HG03196 (cell line): ENCODE measurements around the gene HAGHL.
A peak's percentile ranks its signal among the peaks of the same experiment; 100 is the strongest.
"Not testable (repeated sequence)": the region's sequence is repeated elsewhere in the genome, so short reads cannot be mapped to it uniquely, and the experiment has no call there.

Experiments used
- ATAC-seq: cut with Tn5 transposase; IDR thresholded peaks from one replicate; pipeline ENCODE4 v1.9.1; 2021; ENCODE audit not compliant: unreplicated experiment

HAGHL gene

DNA sequence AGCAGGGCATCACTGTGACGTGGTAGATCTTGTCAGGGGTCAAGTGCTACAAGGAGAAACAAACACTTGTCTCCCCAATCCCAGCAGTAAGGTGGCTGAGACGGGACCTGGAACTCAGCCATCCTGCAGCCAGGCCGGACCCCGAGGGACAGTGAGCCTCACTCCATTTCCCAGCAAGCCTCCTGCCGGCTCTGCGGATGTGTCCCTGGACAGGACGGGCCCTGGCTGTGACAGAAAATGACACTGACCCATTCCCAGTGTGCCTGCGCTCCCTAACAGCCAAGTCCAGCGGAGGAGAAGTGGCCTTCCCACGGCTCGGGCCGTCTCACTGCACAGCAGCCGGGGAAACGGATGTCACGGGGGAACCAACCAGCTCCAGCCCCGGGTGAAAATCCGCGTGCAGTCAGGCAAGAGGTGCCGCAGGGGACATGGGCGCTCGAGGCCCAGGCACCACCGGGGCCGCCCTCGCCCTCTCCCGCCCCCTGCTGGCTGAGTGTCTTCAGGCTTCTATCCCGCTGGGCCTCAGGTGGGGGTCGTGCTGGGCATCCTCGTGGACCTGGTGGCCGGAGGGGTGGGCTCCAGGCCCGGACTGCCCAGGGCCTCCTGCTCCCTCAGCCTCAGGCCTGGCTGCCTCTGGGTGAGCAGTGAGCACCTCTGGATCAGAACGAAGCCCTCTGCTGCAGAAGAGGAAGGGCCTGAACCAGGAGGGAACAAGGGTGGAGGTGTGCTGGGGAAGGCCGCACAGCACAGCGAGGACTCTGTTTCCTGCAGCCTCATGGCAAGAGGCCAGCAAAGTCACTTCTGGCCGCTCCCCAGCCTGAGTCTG lies 6.7 kb downstream of the HAGHL start:
- no peak for ATAC-seq

DNA sequence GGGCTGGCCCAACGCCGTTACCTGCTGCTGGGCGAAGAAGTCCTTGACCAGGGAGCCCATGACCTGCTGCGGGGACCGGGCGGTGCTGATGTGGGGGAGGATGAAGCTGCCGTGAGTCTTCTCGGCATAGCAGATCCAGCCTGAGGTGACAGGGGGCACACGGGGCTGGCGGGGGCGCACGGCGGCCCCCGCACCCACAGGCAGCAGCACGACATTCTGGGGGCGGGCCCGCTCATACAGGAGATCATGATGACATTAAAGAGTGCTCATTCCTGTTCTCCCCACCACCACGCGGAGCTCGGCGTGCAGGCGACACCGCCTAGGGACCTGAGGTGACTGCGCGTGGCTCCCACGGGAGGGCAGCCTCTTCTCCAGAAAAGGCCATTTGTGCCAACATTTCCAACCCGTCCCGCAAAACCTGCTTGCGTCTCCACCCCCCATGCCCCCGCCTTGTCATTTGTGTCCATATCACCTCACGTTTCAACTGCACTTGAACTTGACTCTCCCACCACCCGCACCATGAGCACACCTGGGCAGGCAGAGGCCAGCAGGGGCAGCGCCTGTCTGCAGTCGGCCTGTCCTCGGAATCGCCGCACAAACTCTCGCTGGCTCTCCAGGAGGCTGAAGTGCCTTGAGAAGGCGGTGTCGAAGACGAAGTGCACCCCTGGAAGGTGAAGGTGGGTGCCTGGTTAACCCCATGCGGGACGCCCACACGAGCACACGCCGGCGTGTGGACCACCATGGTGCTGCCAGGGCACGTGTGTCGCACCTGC lies 7.5 kb downstream of the HAGHL start:
- no peak for ATAC-seq

DNA sequence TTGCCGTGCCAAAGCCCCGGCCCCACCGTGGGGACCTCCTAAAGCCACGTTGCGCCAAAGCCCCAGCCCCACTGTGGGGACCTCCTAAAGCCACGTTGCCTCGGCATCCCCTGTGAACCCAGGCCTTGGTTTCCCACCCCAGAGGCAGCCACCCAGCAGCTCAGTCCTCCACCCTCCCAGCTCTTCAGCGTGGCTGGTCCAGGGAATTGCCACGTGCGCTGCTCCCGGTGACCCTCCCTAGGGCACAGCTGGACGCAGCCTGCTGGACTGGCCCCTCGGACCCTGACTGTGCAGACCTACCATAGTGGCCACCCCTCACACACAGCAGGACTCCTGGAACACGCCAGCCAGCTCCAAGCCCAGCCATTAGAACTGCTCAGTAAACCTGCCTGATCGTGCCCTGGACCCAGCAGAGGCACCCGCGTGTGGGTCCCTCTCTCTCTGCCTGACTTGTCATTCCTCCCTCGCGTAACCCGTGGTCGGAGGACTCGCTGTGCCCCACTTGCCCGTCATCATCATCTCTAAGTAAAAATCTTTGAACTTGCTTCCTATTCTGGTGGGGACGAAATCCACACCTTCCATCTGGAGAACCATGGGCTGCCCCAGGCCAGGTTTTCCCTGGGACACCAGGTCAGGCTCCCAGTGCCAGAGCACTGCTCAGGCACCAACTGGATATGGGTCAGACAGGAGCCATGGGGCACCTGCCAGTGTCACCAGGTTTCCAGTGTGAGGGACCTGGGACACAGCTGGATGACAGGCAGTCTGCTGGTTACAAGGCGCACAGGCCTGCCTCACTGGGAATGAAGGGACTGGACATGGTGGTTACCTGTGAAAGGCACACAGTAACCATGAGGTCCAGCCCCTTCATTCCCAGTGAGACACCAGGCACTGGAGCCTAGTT lies 8.3 kb downstream of the HAGHL start:
- no peak for ATAC-seq

DNA sequence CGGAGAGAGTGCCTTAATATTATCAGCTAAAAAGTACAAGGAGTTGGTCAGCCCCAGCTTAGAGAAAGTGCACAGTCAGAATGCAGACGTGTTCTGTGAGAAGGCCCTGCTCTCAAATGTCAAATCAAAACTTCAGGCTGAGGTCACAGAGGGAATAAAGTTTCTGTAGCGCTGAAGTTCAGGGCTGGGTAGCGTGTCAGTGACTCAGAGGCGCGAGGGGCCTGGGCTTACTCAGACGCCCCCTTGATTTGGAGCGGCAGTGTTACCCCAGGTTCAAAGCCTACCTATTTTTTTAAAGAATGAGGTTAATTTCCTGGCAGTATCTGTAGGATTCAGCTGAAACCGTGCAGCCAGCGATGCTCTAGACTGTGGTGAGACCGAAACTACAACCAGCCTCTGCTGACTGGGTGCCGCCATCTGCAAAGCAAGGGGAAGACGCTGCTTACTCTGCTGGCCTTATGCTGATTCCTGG lies 9.1 kb downstream of the HAGHL start:
- no peak for ATAC-seq

DNA sequence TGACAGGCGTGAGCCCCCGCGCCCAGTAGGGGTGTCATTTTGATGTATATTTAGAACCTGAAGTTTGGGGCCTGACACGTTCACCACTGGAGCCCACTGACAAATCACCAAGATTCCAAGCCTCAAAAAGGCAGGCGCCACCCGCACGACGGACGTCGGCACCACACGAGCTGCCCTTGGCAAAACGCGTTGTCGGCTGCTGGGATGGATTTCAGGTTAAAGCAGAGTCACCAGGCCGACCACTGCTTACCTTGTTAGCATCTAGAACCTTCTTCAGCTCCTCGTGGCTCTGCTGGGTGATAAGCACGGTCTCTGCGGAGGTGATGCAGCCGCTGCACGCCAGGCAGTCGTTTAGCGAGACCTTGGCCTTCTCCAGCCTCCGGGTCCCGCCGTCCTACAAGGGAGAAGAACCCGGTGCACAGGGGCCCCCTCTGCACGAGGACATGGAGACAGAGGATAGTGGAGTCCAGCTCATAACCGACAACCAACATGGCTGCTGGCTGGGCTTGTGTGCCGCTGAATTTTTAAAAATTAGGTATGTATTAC lies 10.1 kb downstream of the HAGHL start:
- ATAC-seq: no peak

DNA sequence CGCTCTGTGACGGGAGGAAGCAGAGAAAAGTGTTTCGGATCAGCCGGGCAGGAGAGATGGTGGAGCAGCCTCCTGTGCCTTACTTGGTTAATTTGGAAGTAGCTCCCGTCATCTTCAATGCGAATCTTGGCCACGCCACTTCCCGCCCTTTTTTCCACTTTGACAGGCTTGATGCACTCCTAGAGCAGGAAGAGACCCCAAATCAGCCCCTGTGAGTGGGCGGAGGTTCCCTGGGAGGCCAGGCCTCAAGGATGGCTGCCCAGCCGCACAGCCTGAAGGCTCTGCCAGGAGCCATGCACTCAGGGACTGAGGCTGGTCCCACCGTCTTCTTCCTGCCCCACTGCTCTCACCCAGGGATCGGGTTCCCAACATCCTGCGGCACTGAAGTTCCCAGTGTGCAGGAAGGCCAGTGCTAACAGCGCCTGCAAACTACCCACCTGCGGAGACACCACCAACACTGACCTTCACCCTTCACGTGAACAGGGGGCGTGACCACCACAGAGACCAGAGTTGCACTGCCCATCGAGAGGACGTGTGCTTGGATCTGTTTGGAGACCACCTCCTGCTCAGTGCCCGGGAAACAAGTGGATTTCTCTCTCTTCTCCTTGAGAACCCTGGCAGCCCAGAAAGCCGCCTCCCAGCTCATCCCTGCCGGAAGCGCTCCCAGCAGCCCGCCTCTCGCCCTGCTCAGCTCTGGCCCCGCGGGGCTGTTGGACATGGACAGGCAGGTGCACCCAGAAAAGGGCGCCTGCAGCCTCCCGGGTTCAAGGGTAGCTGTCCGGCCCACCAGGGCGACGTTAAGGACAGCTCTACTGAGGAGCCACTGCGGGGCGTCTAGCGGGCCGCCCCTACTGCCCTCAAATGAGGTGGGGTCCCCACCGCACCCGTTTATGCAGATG lies 12.9 kb downstream of the HAGHL start:
- no peak for ATAC-seq

DNA sequence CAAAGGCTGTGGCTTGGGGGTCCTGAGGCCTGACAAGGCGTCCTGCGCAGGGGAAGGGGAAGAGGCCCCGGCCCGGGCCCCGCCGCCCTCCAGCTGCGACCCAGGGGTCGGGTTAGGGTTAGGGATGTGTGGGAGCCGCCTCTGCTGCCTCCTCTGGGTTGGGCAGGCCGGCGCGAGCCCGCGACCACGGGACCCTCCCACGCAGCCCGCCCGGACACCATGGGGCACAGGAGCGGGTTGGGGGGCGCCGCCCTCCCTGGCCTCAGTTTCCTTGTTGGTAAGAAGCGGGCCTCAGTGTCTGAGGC lies 13.5 kb downstream of the HAGHL start:
- peak; percentile 8 for ATAC-seq

DNA sequence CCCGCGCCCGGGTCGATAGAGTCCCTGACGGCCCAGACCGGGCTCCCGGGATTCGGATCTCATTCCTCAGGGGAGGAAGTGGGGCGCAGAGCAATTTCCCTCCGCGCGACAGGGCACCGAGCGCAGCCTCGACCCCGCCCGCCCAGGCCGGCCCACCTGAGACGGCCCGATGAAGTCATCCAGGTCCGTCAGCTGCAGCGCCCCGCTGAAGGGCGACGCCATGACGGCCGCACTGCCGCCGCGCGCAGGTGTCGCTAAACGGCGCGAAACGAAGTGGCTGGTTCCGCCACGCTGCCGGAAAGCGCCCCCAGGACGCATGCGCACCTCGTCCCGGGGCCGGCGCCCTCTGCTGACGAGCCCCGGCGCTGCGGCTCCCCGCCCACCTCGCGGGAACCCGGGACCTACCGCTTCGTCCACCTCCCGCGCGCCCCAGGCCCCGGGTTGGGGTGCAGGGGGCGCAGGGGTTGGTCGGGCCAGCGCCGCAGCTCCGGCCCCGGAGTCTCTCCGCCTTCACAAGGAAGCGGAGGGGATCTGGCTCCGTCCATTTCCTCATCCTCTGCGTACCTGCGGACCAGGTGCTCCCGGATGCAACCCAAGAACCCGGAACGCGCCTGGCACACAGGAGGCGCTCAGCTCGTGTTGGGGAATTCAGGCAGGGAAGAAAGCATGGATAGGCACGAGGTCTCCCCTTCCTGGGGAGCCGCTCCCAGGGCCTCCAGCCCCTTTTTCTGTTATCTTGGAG lies 14.0 kb downstream of the HAGHL start, which contains the start of gene CIAO3:
CIAO3 (minus strand) TSS at position 234 of the 742 bp plus-strand sequence; CDS start at position 222, 12 bp downstream.
- ATAC-seq: peak; percentile 71

DNA sequence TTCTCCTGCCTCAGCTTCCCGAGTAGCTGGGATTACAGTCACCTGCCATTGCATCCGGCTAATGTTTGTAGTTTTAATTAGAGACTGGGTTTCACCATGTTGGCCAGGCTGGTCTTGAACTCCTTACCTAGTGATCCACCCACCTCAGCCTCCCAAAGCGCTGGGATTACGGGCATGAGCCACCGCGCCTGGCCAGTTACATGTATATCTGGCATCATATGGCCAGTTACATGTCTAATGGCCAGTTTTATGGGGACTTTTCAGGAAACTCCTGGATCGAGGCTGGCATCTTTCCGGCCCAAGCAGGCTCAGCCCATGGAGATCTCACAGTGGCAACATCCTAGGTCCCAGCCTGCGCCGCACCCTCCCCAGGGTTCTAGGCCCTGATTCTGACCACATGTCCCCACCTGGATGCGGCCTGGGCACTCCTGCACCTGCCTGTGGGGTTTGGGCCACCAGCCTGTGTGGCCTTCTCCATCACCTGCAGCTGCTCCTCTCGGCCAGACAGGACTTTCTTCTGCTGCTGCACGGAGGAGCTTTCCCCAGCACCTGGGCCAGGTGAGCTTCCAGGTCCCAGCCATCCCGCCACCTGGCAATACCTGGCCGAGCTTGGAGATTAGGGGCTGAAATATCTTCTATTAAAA lies 15.2 kb downstream of the HAGHL start:
- no peak for ATAC-seq

DNA sequence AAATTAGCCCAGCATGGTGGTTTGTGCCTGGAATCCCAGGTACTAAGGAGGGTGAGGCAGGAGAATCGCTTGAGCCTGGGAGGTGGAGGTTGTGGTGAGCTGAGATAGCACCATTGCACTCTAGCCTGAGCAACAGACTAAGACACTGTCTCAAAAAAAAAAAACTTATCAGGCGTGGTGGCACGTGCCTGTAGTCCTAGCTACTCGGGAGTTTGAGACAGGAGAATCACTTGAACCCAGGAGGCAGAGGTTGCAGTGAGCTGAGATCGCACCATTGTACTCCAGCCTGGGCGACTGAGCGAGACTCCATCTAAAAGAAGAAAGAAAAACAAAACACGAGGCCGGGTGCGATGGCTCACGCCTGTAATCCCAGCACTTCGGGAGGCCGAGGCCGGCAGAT lies 16.0 kb downstream of the HAGHL start:
- ATAC-seq: not testable (repeated sequence)

DNA sequence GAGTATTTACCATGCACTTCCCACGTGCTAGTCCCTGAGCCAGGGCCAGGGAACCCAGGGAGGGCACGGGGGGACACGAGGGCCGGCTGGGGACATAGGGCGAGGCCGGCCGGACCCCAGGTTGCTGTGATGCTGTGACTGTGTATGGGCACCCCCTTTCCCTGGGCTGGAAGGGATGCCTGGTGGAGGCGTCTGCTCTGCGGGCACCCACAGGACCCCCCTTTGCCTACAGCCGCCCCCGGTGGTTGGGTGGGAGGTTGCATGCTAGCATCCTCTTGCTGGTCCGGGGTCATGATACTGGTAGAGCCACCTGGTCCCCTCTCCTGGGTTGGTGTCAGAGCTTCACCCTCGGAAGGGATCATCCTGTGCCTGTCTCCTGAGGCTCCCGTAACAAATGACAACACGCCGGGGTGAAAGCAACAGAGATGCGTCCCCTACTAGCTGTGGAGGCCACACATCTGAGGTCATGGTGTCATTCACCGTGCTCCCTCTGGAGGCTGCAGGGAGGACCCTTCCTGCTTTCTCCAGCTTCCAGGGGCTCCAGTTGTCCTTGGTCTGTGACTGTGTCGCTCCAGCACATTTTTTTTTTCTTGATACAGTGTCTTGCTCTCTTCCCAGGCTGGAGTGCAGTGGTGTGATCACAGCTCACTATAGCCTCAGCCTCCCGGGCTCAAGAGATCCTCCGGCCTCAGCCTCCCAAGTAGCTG lies 17.0 kb downstream of the HAGHL start:
- ATAC-seq: no peak

DNA sequence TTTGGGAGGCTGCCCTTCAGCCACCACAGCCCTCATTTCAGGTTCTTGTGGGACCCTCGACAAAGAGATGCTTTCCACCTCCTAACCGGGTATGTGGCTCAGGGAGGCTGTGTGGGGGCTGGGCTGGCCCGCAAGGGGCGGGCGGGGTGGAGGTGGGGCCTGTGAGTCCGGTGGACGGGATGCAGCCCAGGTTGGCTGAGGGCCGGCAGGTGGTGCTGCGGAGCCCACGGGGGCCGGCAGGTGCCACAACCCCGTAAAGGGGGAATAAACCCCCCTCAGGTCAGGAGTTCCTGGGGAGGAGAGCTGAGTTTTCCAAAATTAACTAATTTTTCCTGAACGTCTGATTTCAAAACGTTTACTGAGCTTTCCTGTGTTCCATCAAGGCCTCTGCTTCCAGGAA lies 18.8 kb downstream of the HAGHL start:
- ATAC-seq: no peak

DNA sequence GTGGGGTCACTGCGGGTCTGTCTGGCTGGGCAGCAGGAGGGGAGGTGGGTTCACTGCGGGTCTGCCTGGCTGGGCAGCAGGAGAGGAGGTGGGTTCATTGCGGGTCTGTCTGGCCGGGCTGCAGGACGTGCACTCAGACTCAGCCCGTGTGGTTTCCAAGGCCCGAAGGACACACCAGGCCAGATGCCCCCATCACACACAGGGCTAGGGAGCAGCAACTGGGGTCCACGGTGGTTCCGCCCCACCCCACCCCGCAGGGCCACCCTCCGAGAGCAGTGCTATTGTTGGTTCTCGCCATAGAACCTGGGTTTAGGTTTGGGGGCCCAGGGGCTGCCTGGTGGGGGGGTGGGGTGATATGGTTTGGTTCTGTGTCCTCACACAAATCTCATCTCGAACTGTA lies 19.7 kb downstream of the HAGHL start:
- no peak for ATAC-seq

DNA sequence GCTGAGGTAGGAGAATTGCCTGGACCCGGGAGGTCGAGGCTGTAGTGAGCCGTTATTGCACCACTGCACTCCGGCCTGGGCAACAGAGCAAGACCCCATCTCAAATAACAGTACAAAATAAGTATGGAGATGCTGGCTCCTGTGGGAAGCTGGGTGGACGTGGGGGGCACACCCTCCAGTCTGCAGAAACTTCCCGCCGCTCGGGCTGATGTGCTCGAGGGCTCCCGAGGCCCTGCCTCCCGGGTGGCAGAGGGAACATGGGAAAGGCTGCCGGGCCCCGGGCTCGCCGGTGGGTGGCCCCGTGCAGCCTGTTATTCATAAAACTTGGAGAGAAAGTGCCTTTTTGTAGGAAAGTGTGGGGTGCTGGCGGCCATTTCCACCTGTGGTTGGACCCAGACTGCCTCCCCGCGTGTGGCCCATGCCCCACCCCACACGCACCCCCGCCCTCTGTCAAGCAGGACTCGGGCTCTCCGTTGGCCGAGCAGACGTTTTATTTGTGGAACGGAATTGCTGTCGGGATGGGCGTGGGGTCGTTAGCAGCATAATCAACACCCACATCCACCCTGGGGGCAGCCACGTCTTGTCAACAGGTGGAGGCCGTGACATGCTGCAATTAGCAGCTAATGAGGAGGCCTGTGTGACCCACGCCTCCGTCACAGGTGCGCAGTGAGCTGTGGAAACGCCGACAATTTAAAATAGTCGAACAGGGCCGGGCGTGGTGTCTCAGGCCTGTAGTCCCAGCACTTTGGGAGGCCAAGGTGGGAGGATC lies 21.3 kb downstream of the HAGHL start:
- ATAC-seq: no peak

DNA sequence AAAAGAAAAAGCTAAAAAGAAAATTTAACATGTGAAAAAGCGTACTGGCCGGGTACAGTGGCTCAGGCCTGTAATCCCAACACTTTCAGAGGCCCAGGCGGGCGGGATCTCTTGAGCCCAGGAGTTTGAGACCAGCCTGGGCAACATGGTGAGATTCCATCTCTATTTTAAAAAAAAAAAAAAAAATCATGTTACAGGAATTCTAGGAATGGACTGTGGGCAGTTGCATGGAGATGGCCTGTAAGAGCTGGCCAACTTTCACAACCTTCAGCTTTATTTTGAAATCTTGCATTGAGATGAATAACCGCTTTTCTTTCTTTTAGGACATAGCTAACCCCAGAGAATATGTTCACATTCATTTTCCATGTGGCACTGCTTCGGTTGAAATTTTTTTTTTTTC lies 22.1 kb downstream of the HAGHL start:
- ATAC-seq: no peak

DNA sequence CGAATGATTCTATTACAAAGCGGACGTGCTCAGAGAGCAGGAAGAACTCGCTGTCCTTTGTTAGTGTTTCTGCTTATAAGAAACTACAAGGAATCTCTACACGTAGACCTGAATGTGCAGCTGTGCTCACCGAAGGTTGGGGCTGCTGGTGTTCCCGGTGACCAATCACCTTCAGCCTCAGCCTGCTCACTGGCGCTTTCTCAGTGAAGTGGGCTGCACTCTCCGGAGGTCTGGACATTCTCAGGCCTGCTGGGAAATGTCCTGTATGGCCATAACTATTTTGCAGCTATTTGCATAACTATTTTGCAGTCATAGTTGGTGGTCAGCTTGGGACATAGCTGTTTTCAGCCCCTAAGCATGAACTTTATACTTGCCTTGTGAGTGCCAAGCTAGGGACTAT lies 23.6 kb downstream of the HAGHL start:
- ATAC-seq: no peak
